Activated CD8-positive, alpha-beta T cell treated with anti-CD3 and anti-CD28 coated beads for 36 hours (primary cell): Measurements from ENCODE around the gene PITRM1. TPM values are rescaled to one million over a fixed set of nuclear protein-coding genes. Genes with fewer than 3 reads are reported as not detected.

ENCODE experiments used
- ATAC-seq: fragments of 200-7000 bp; cut with Tn5 transposase; one replicate; pipeline ENCODE4 v1.10.0; 2021; ENCODE audit warnings: mild to moderate bottlenecking, moderate library complexity
- CTCF ChIA-PET: fragments of 350-600 bp; sonication (Branson Sonifier 250); formaldehyde crosslinking; loops from one replicate; lab custom pipeline; 2021; ENCODE audit warnings: antibody characterized with exemption; lab: Charles Lee
- POLR2A ChIA-PET: fragments of 350-600 bp; sonication (Branson Sonifier 250); formaldehyde crosslinking; loops from one replicate; lab custom pipeline; 2021; ENCODE audit warnings: antibody characterized with exemption; lab: Charles Lee
- DNase-seq: peaks from one replicate; pipeline ENCODE4 v3.0.0-alpha.2; 2020
- H3K27ac Mint-ChIP-seq: one replicate; pipeline ENCODE4 v1.8.0; 2021; ENCODE audit warnings: mild to moderate bottlenecking, mixed read lengths
- H3K27me3 Mint-ChIP-seq: one replicate; pipeline ENCODE4 v1.8.0; 2021; ENCODE audit warnings: mixed read lengths
- H3K36me3 Mint-ChIP-seq: one replicate; pipeline ENCODE4 v1.8.0; 2021; ENCODE audit warnings: low read depth, mixed read lengths
- H3K4me1 Mint-ChIP-seq: one replicate; pipeline ENCODE4 v1.8.0; 2021; ENCODE audit warnings: low read depth, mixed read lengths
- H3K4me3 Mint-ChIP-seq: one replicate; pipeline ENCODE4 v1.8.0; 2021; ENCODE audit warnings: mild to moderate bottlenecking, moderate library complexity, mixed read lengths
- H3K9me3 Mint-ChIP-seq: one replicate; pipeline ENCODE4 v1.8.0; 2021; ENCODE audit warnings: mixed read lengths
- intact Hi-C: fragments of 100-400 bp; cut with micrococcal nuclease; formaldehyde crosslinking; loops from one replicate; pipeline ENCODE4 v1.10.0; 2022
- total RNA-seq, 2 experiments: library from RNA; stranded (reverse); gene quantifications; one replicate each; pipeline ENCODE4 v1.2.3, GENCODE V29; 2021
- TF ChIP-seq, protein P1 (sequence below): fragments of 200-600 bp; IDR thresholded peaks from one replicate; pipeline ENCODE4 v1.8.0; 2022; ENCODE audit warnings: antibody characterized with exemption, mild to moderate bottlenecking

PITRM1 gene
- total RNA-seq, 2 experiments from 2014 or later = 77.6 to 78.6 TPM

DNA sequence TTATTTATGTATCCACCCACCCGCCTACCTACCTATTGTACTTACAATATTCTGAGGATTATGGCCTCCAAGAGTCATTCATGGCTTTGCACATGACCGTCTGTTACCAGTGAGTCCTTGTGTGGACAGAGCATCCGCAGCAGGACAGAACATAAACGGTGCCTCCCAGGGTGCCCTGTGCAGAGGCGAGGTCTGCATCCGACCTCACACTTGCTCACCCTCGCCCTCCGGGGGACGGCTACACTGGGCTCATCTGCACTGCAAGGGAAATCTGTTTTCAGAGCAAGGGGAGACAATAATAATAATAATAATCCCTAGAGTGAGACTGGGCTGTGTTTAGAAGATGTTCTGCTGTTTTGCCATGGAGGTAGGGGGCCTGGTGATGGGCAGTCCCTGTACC, 75.4 kb downstream of the PITRM1 start:
- Mint-ChIP-seq H3K27ac (peak overlapping the region; percentile 59), H3K4me1 (peaks cover 51% of the 10 kb centered on the region)
- intact Hi-C loops = no loop called here

DNA sequence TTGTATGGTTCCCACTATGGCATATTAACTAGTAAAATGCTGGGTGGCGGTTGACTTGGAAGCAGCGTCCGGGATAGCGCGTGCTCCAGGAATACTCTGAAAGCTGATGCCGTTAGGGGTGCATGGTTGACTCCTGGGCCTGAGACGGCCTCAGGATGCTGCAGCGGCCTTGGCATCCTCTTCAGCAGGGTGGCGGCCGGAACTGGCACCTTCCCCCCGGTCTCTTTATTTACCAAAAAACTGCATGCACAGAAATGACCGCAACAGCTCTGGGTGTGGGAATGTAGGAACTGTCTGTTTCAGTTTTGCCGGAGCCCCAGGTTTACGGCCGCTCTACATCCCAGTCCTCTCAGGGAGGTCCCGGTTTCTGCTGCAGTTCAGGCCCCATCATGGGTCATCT, 76.4 kb downstream of the PITRM1 start:
- no peak for ATAC-seq
- H3K4me3 Mint-ChIP-seq = peak overlapping the region; percentile 5
- intact Hi-C loops = no loop called here
- DNase-seq = no peak
- peaks cover 59% of the 10 kb centered on the region for H3K4me1 Mint-ChIP-seq
- TF ChIP-seq, protein P1, sequence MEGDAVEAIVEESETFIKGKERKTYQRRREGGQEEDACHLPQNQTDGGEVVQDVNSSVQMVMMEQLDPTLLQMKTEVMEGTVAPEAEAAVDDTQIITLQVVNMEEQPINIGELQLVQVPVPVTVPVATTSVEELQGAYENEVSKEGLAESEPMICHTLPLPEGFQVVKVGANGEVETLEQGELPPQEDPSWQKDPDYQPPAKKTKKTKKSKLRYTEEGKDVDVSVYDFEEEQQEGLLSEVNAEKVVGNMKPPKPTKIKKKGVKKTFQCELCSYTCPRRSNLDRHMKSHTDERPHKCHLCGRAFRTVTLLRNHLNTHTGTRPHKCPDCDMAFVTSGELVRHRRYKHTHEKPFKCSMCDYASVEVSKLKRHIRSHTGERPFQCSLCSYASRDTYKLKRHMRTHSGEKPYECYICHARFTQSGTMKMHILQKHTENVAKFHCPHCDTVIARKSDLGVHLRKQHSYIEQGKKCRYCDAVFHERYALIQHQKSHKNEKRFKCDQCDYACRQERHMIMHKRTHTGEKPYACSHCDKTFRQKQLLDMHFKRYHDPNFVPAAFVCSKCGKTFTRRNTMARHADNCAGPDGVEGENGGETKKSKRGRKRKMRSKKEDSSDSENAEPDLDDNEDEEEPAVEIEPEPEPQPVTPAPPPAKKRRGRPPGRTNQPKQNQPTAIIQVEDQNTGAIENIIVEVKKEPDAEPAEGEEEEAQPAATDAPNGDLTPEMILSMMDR = no peak
- POLR2A ChIA-PET = interaction anchor here (1.3 to 2.4 kb wide), 3 partner anchors 25 to 40 kb away, joined by 3 to 16 read pairs (median 14); no protein-coding TSS in a partner anchor
- peak overlapping the region; percentile 74 for H3K27ac Mint-ChIP-seq
- H3K27me3 Mint-ChIP-seq = no peaks in the 10 kb centered on the region
- CTCF ChIA-PET = no interaction called here
- H3K36me3 Mint-ChIP-seq = peaks cover 71% of the 10 kb centered on the region
- no peaks in the 10 kb centered on the region for H3K9me3 Mint-ChIP-seq

More for the DNA sequence above, 75.4 kb downstream of the PITRM1 start:
- no peak for ATAC-seq
- DNase-seq = no peak
- TF ChIP-seq, protein P1 = no peak
- ChIA-PET CTCF (no interaction called here), POLR2A (no interaction called here)
- Mint-ChIP-seq H3K4me3 (no peak overlapping the region), H3K9me3 (no peaks in the 10 kb centered on the region), H3K27me3 (no peaks in the 10 kb centered on the region), H3K36me3 (peaks cover 71% of the 10 kb centered on the region)

DNA sequence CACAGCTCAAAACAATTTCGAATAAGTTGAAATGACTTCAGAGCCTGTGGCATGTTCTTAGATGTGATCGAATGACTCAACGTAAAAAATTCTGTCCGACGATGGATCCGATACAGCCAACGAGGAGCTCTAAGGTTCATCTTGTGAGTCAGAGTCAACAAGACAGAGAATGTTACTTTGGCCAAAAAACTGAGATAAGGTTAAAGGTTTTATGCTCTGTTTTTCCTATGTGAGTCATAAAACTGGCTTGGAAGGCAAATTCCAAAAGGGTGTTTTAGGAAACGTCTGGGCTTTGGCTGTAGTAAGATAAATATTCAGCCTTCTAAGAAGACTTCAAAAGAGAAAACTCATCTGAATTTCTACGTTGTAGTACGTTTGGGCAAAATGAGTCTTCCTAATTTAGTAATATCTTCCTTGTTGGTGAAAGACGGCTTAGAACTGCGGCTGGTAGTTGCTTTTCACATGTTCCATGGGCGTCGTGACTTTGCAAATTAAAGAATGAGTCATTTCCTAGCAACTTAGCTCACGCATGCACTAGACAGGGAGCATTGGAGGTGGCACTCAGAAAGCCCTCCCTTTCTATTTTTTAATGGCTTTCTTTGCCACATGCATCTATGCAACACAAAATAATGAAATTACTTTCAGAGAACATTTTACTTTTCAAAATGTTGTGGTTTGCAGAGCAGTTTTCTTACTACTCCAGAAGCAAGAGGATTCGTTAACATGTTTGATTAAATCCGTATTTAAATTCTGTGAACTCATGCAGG, 77.0 kb downstream of the PITRM1 start:
- intact Hi-C loops = no loop called here
- ATAC-seq = peak; percentile 79
- CTCF ChIA-PET = interaction anchor here (0.9 kb wide), 2 partner anchors 24 to 25 kb away, joined by 3 to 4 read pairs; no protein-coding TSS in a partner anchor
- H3K4me1 Mint-ChIP-seq = peaks cover 65% of the 10 kb centered on the region
- H3K27ac Mint-ChIP-seq = peak overlapping the region; percentile 74
- no peaks in the 10 kb centered on the region for H3K27me3 Mint-ChIP-seq
- peak; percentile 82 for DNase-seq
- no peaks in the 10 kb centered on the region for H3K9me3 Mint-ChIP-seq
- TF ChIP-seq, protein P1 = no peak
- POLR2A ChIA-PET = interaction anchor here (0.9 to 2.4 kb wide), 5 partner anchors 17 to 41 kb away, joined by 3 to 16 read pairs (median 4); no protein-coding TSS in a partner anchor
- peaks cover 71% of the 10 kb centered on the region for H3K36me3 Mint-ChIP-seq
- peak overlapping the region; percentile 5 for H3K4me3 Mint-ChIP-seq

DNA sequence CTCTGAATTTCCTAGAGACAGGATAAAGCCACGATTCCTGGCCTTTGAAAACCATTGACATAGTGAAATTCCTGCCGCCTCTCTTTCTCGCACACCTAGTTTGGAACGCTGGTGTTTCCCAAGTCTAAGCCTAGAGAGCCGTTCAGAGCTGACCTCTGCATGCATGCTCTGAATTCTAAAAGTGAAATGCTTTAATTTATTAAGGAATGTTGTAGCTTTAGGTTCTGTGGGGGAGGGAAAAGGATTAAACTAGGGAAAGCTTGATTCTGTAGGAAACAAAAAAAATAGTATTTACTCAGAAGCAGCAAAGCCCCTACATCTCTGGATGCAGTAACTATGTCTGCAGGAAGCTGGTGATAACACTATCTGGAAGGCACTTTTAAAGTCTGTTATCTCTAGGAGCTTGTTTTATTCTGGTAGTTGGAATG, 78.0 kb downstream of the PITRM1 start:
- ATAC-seq (no peak), DNase-seq (no peak)
- H3K27ac Mint-ChIP-seq = peak overlapping the region; percentile 74
- TF ChIP-seq, protein P1 = no peak
- intact Hi-C loops = no loop called here
- H3K4me3 Mint-ChIP-seq = peak overlapping the region; percentile 3
- CTCF ChIA-PET = interaction anchor here (0.9 kb wide), 2 partner anchors 23 to 24 kb away, joined by 3 to 4 read pairs; no protein-coding TSS in a partner anchor
- H3K9me3 Mint-ChIP-seq = no peaks in the 10 kb centered on the region
- H3K4me1 Mint-ChIP-seq = peaks cover 70% of the 10 kb centered on the region
- POLR2A ChIA-PET = interaction anchor here (1.1 to 2.4 kb wide), 4 partner anchors 14 to 29 kb away, joined by 3 to 16 read pairs (median 9); no protein-coding TSS in a partner anchor
- H3K27me3 Mint-ChIP-seq = no peaks in the 10 kb centered on the region
- H3K36me3 Mint-ChIP-seq = peaks cover 69% of the 10 kb centered on the region

DNA sequence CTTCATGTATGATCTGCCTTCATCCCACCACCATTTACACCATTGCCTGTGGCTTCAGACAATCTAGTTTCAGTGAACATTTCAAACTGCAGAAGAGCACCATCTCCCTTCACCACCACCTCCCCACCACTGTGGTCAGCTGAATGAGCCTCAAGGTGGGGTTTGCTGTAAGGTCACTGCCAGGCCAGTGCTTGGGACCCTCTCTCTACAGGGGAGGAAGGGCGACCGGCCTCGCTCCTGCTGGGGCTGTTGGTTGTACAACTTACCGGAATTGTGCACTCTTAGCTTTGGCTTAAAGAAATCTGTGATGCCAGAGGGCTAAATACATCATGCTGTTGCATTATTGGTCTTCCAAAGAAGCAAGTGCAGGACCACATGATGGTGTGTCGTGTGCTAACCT, 78.6 kb downstream of the PITRM1 start:
- H3K27me3 Mint-ChIP-seq = no peaks in the 10 kb centered on the region
- H3K9me3 Mint-ChIP-seq = no peaks in the 10 kb centered on the region
- H3K4me1 Mint-ChIP-seq = peaks cover 72% of the 10 kb centered on the region
- TF ChIP-seq, protein P1 = no peak
- POLR2A ChIA-PET = interaction anchor here (1.1 to 3.6 kb wide), 6 partner anchors 13 to 79 kb away, joined by 3 to 35 read pairs (median 6); partner anchors contain the start of genes PFKP and PITRM1
- H3K36me3 Mint-ChIP-seq = peaks cover 67% of the 10 kb centered on the region
- ATAC-seq (no peak), DNase-seq (no peak)
- intact Hi-C loops = no loop called here
- H3K27ac Mint-ChIP-seq = peak overlapping the region; percentile 74
- H3K4me3 Mint-ChIP-seq = no peak overlapping the region
- CTCF ChIA-PET = no interaction called here
